Purkinje cell (primary cell): ENCODE measurements around the gene TMEM63A. TPM values are rescaled to one million over a fixed set of nuclear protein-coding genes. Genes with fewer than 3 reads are reported as not detected.

Experiments used
- polyA plus RNA-seq: library from polyadenylated mRNA; unstranded; fragments of >200 nt; fragmentation: Nextera tagmentation; gene quantifications from 2 replicates; pipeline ENCODE4 v1.2.1, GENCODE V29; 2014

Gene TMEM63A
- 0.20 and 0.51 TPM in 2 replicates for polyA plus RNA-seq

DNA sequence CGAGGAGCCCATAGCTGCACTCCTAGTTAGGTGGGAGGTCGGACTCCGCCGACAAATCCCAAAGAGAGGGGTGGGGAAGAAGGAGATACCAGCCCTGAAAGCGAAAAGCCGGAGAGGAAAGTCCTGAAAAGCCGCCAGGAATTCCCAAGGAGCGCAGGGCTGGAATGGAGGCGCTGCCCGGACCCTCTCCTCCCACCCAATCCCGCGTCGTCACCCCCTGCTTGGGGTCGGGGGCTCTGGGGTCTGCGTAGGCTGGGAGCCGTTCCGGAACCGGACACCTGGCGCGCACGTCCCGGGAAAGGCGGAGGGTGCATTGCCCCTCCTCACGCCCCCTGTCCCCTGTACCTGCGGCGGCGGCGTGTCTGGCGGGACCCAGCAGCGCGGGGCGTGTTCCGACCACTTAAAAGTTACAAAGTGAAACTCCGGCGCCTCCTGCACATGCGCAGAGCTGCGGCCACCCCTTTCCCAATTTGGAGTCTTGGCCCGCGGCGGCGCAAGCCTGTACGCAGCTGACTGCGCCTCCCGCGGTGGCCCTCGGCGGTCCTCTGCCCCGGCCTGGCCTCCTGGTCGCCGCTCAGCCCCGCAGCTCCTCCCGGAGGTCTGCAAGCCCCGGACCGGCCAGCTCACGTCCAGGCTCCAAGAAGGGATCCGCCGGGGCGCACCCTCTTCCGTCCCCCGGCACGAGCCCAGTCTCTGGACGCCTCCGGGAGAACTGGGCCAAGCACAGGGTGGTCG is at the start of gene TMEM63A:
TMEM63A (minus strand) TSS at position 422 of the 735 bp plus-strand sequence. CDS start 4,800 bp downstream, outside the sequence.

DNA sequence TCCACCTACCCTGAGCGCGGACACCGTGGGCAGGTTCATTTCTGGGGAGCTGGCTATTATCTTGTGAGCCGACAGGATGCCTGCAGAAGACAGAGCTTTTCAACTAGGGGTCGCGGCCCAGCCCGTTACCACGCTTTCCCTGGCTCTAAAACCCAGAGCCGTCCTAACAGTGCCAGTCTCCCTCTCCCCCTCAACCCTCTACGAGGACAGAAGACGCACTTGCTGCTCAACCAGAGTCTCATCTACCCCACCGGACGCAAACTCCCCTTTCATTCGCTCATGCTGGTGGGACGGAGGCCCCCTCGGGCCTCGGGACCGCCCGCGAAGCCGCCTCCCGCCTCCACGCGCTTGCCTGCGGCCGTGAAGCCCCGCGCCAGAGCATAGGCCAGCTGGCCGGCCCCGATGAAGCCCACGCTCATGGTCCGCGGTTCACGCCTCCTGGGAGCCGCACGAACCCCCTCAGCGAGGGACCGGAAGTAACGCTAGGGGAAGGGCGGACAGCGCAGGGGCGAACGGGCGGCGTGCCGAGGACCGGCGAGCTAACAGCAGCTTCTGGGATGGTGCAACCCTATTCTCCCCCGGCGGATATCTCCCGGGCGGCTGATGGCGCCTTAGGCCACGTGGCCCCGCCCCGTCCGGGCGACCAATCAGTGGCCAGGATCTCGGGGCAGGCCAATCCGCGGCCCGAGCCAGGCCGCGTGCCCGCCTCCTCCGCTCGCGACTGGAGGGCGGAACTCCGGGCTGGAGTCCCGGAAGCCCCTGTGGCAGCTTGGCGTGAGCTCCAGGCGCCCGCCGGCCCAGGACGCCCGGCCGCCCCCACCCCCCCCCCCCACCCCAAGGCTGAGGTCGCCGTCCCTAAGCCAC is 41.7 kb upstream of the TMEM63A start, which contains the start of gene PYCR2:
PYCR2 (minus strand) TSS at position 559 of the 864 bp plus-strand sequence; CDS start at position 419, 140 bp downstream.

DNA sequence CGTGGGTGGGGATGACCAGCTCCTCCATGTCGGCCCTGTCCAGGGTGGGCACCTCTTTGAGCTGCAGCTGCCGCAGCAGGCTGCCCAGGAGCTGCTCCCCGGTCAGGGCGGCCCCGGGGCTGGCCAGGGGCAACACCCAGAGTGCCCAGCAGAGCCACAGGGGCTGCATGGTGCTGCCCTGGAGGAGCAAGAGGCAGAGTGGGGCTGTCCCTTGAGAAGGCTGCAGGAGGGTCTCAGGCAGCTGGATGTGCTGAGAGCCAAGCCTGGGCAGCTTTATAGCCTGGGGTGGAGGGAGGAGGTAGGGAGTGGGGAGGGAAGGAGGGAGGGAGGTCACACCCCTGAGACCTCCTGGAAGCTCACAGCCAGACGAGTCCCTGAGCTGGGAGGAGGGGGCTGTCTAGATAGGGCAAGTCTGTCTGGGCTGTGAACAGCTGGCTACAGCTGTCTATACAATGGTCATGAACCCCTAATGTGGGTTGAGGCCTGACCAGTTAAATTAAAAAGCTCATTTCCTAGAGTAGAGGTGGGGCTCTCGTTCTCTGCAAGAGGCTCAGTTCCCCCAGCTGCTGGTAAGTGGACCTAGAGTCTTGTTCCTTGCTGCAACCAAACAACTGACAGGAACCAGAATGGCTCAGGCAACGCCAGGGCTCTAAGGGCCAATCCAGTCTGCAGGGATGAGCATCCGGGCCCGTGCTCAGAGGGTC is 6.9 kb upstream of the TMEM63A start, which contains the start of gene LEFTY1:
LEFTY1 (minus strand) TSS at position 249 of the 704 bp plus-strand sequence; CDS start at position 169, 80 bp downstream.

DNA sequence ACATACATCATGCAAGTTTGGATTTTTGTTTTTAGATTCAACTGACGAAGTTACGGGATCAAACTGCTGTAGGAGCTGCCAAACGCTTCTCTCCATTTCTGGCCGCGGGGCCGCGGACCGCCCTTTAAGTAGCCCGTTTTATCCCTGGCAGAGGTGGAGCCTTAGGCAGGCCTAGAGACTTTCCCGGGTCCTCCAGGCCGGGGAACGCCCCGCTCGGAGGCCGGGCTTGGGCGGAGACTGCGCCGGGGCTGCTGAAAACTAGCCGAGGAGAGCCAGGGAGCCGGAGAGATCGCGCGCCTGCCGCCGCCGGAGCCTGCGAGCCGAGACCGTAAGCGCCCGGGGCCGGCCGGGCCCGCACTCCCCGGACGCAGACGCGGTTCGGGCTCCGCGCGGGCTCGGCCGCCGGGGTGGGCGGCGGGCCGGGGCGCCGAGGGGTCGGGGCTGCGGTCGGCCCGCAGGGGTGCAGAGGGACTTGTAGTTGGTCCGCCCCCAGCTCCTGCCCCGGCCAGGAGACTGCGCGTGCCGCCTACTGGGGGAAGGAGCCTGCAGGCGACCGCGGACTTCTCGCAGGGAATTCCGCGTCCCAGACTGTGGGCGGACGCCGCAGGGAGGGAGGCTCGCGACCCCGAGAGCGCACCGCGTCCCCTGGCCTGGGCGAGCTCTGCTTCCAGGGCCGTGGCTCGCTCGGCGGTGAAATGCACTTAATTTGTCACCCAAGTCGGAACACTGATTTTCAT is 72.2 kb downstream of the TMEM63A start, which contains the start of gene EPHX1:
EPHX1 (plus strand) TSS at position 283 of the 737 bp plus-strand sequence. CDS start 18,606 bp downstream, outside the sequence.

Other genes starting within 250 kb of the TMEM63A start
- 2.5 and 5.0 TPM in 2 replicates for gene ENAH, start 229.3 kb downstream of the TMEM63A start, polyA plus RNA-seq
- 405 and 517 TPM in 2 replicates for gene SRP9, start 104.6 kb downstream of the TMEM63A start, polyA plus RNA-seq
- 1.6 and 2.1 TPM in 2 replicates for gene EPHX1, start 72.3 kb downstream of the TMEM63A start, polyA plus RNA-seq
- gene LEFTY1, start 6.8 kb upstream of the TMEM63A start, polyA plus RNA-seq: not detected in 2 replicates
- 3.2 and 5.3 TPM in 2 replicates for gene PYCR2, start 41.9 kb upstream of the TMEM63A start, polyA plus RNA-seq
- not detected in 2 replicates for gene LEFTY2, start 58.8 kb upstream of the TMEM63A start, polyA plus RNA-seq
- gene SDE2, start 117.0 kb upstream of the TMEM63A start, polyA plus RNA-seq: 3.3 and 5.2 TPM in 2 replicates
- gene H3-3A, start 180.3 kb upstream of the TMEM63A start, polyA plus RNA-seq: 139 and 152 TPM in 2 replicates